Erythroblast (primary cell): ENCODE measurements around the gene DHX8.

Source experiments
- DNase-seq, 2 experiments: peaks; one replicate each; lab custom pipeline; 2025; lab: John Stamatoyannopoulos, UW
- GATA1 ChIP-seq: IDR thresholded peaks from 2 replicates; pipeline ENCODE4 v1.6.1; 2011; ENCODE audit warnings: low read depth, mild to moderate bottlenecking, control low read depth, low read length, moderate library complexity
- POLR2A ChIP-seq: IDR thresholded peaks from 2 replicates; pipeline ENCODE4 v1.6.1; 2011; ENCODE audit warnings: mild to moderate bottlenecking, low read length

Gene DHX8

DNA sequence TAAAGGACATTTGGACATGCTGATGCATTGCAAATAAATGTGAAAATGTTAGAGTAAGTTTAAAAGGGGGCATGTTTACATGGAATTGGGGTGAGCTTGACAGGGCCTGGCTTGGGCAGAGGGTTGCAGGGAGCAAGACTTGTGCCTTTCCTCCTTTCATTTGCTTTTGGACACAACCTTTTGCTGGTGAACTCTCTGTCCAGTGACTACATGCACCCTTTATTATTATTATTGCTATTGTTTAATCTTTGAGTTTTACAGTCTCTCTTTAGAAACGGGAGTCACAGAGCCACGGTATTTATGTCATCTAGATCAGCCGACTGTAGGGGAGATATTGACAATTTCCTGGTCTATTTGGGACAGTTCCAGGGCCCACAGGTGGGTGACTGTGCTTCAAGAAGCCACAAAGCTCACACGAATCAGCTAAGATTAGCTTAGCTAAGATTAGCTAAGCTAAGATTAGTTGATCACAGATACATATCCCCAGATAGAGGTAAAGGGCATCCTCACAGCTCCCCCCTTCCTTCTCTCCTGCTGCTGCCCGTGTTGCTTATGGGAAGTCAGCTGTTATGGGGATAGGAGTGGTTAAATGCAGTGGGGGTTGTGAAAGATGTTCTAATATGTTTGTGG, 91.2 kb downstream of the DHX8 start:
- no peak for TF ChIP-seq POLR2A
- TF ChIP-seq GATA1: no peak
- DNase-seq: no peak
